GM18499 (cell line): ENCODE data around the gene ADK.
"Not testable (repeated sequence)": the region's sequence is repeated elsewhere in the genome, so short reads cannot be mapped to it uniquely, and the experiment has no call there.

Experiments
- ATAC-seq: cut with Tn5 transposase; IDR thresholded peaks from one replicate; pipeline ENCODE4 v1.9.1; 2021; ENCODE audit warnings: moderate number of reproducible peaks; ENCODE audit not compliant: insufficient read depth, unreplicated experiment

The ADK gene

GRCh38 chr10:74178042-74178791 lies 27.2 kb downstream of the ADK start:
- no peak for ATAC-seq

GRCh38 chr10:74179111-74179710 lies 28.2 kb downstream of the ADK start:
- ATAC-seq: no peak

GRCh38 chr10:74186678-74187077 lies 35.7 kb downstream of the ADK start:
- no peak for ATAC-seq

- no peak for ATAC-seq
These were observed 36.2 kb downstream of the ADK start for GRCh38 chr10:74187237-74187636.

- not testable (repeated sequence) for ATAC-seq
These were observed 37.6 kb downstream of the ADK start for GRCh38 chr10:74188617-74189016.

- peak; percentile 63 for ATAC-seq
These were observed 39.0 kb downstream of the ADK start for GRCh38 chr10:74189999-74190421.

GRCh38 chr10:74190494-74190893 lies 39.5 kb downstream of the ADK start:
- ATAC-seq: no peak

- ATAC-seq: no peak
These were observed 43.5 kb downstream of the ADK start for GRCh38 chr10:74194545-74194944.

- no peak for ATAC-seq
These were observed 44.0 kb downstream of the ADK start for GRCh38 chr10:74194999-74195398.

- ATAC-seq: no peak
These were observed 48.3 kb downstream of the ADK start for GRCh38 chr10:74199315-74199714.

GRCh38 chr10:74202356-74202755 lies 51.3 kb downstream of the ADK start:
- no peak for ATAC-seq

GRCh38 chr10:74206746-74207145 lies 55.7 kb downstream of the ADK start:
- ATAC-seq: no peak

GRCh38 chr10:74207691-74208480 lies 56.9 kb downstream of the ADK start:
- no peak for ATAC-seq

- ATAC-seq: no peak
These were observed 58.0 kb downstream of the ADK start for GRCh38 chr10:74208997-74209396.

GRCh38 chr10:74213019-74213418 lies 62.0 kb downstream of the ADK start:
- ATAC-seq: no peak

- ATAC-seq: no peak
These were observed 62.6 kb downstream of the ADK start for GRCh38 chr10:74213571-74214162.

- ATAC-seq: not testable (repeated sequence)
These were observed 66.1 kb downstream of the ADK start for GRCh38 chr10:74217110-74217509.

- not testable (repeated sequence) for ATAC-seq
These were observed 71.4 kb downstream of the ADK start for GRCh38 chr10:74222467-74222866.

GRCh38 chr10:74223755-74224529 lies 72.9 kb downstream of the ADK start:
- ATAC-seq: no peak
